OCI-LY7 (cell line): ENCODE results near the gene LRRC53. TPM values are rescaled to one million over a fixed set of nuclear protein-coding genes. Genes with fewer than 3 reads are reported as not detected.

Experiments
- BruUV-seq: library from RNA; stranded (reverse); fragments of 400-500 nt; replicated peaks from 2 replicates; lab custom pipeline; 2021; lab: Mats Ljungman, UMichigan
- CTCF ChIA-PET: fragments of 300-600 bp; sonication (Branson Sonifier 250); formaldehyde crosslinking; loops from one replicate; lab custom pipeline; 2022; ENCODE audit warnings: antibody characterized with exemption; ENCODE audit not compliant: unreplicated experiment; lab: Charles Lee
- POLR2A ChIA-PET: fragments of 300-600 bp; sonication (Branson Sonifier 250); formaldehyde crosslinking; loops from one replicate; lab custom pipeline; 2022; ENCODE audit warnings: antibody characterized with exemption; lab: Charles Lee
- DNase-seq: peaks from one replicate; pipeline ENCODE4 v3.0.0-alpha.2; 2015; ENCODE audit warnings: low spot score
- H2AFZ ChIP-seq: fragments of 200-600 bp; sonication (generic), shearing (Covaris generic); 2 replicates; pipeline ENCODE4 v1.6.1; 2014; ENCODE audit warnings: mild to moderate bottlenecking, antibody characterized with exemption, low read length, moderate library complexity
- H3K27ac ChIP-seq: fragments of 200-600 bp; sonication (generic); 2 replicates; pipeline ENCODE4 v1.5.1; 2014; ENCODE audit warnings: mixed run types, low read depth, mild to moderate bottlenecking, moderate library complexity, low read length, inconsistent platforms; ENCODE audit not compliant: poor library complexity, severe bottlenecking
- H3K36me3 ChIP-seq: fragments of 200-600 bp; sonication (generic); 2 replicates; pipeline ENCODE4 v1.6.1; 2014; ENCODE audit warnings: mild to moderate bottlenecking, antibody characterized with exemption, low read length, moderate library complexity, mixed read lengths; ENCODE audit not compliant: insufficient read depth
- H3K4me1 ChIP-seq: fragments of 200-600 bp; sonication (generic); 2 replicates; pipeline ENCODE4 v1.5.1; 2014; ENCODE audit warnings: mild to moderate bottlenecking, low read length; ENCODE audit not compliant: insufficient read depth, poor library complexity, severe bottlenecking
- H3K4me2 ChIP-seq: fragments of 200-600 bp; sonication (generic); 2 replicates; pipeline ENCODE4 v1.6.1; 2014; ENCODE audit warnings: mild to moderate bottlenecking, low read length
- H3K4me3 ChIP-seq: fragments of 200-600 bp; sonication (generic); 2 replicates; pipeline ENCODE4 v1.5.1; 2014; ENCODE audit warnings: mild to moderate bottlenecking, low read depth, low read length; ENCODE audit not compliant: poor library complexity, severe bottlenecking
- H3K79me2 ChIP-seq: fragments of 200-600 bp; sonication (generic); 2 replicates; pipeline ENCODE4 v1.6.1; 2016; ENCODE audit warnings: low read depth, mild to moderate bottlenecking, low read length, moderate library complexity, mixed read lengths; ENCODE audit not compliant: insufficient read depth
- H3K9me2 ChIP-seq: fragments of 200-600 bp; sonication (generic); 2 replicates; pipeline ENCODE4 v1.6.1; 2016; ENCODE audit warnings: mild to moderate bottlenecking, low read length, mixed read lengths; ENCODE audit not compliant: insufficient read depth
- H3K9me3 ChIP-seq: fragments of 200-600 bp; sonication (generic); 2 replicates; pipeline ENCODE4 v1.6.1; 2014; ENCODE audit warnings: mild to moderate bottlenecking, mixed run types, low read length, mixed read lengths
- H4K20me1 ChIP-seq: fragments of 200-600 bp; sonication (generic); 2 replicates; pipeline ENCODE4 v1.6.1; 2014; ENCODE audit warnings: mild to moderate bottlenecking, antibody characterized with exemption, low read length, moderate library complexity, mixed read lengths; ENCODE audit not compliant: insufficient read depth
- CTCF ChIP-seq: fragments of 200-600 bp; sonication (generic); conservative IDR thresholded peaks from 2 replicates; pipeline ENCODE4 v1.5.1; 2014; ENCODE audit warnings: mild to moderate bottlenecking, antibody characterized with exemption, low read length, moderate library complexity, mixed read lengths
- EZH2phosphoT487 ChIP-seq: fragments of 200-600 bp; sonication (generic); IDR thresholded peaks from 2 replicates; pipeline ENCODE4 v1.6.1; 2018; ENCODE audit warnings: low read depth, borderline replicate concordance, mild to moderate bottlenecking, mixed run types, antibody characterized with exemption, low read length, moderate library complexity, mixed read lengths
- intact Hi-C: fragments of 100-400 bp; cut with micrococcal nuclease; formaldehyde crosslinking; loops from one replicate; pipeline ENCODE4 v1.10.0; 2022; ENCODE audit not compliant: unreplicated experiment
- total RNA-seq, 2 experiments: library from RNA; depleted of rRNA in 1 of 2; stranded (reverse); fragments of >200 nt in 1 of 2; shearing (Covaris generic) in 1 of 2; gene quantifications; 2 replicates each; pipeline ENCODE4 v1.2.3, GENCODE V29; 2014 to 2022

The LRRC53 gene
- total RNA-seq, 2 experiments from 2014 or later, result not detected

- TF ChIP-seq EZH2phosphoT487 (no peak), CTCF (no peak)
- H3K4me2 ChIP-seq, result no peak overlapping the region
- no peaks in the 10 kb centered on the region for H3K9me2 ChIP-seq
- H3K79me2 ChIP-seq, result no peaks in the 10 kb centered on the region
- no peak overlapping the region for H3K4me3 ChIP-seq
- no TSS peak for BruUV-seq
- no peak overlapping the region for H3K27ac ChIP-seq
- no peaks in the 10 kb centered on the region for H3K9me3 ChIP-seq
- no peaks in the 10 kb centered on the region for H4K20me1 ChIP-seq
- H3K4me1 ChIP-seq, result no peaks in the 10 kb centered on the region
- ChIA-PET POLR2A (interaction anchor here (0.7 to 1.3 kb wide), 2 partner anchors 10 to 323 kb away, joined by 3 read pairs; no protein-coding TSS in a partner anchor), CTCF (no interaction called here)
- intact Hi-C loops, result no loop called here
- H2AFZ ChIP-seq, result no peak overlapping the region
- H3K36me3 ChIP-seq, result no peaks in the 10 kb centered on the region
- DNase-seq, result no peak
Measured at GRCh38 chr1:74531796-74532195, 19.4 kb upstream of the LRRC53 start.

DNA sequence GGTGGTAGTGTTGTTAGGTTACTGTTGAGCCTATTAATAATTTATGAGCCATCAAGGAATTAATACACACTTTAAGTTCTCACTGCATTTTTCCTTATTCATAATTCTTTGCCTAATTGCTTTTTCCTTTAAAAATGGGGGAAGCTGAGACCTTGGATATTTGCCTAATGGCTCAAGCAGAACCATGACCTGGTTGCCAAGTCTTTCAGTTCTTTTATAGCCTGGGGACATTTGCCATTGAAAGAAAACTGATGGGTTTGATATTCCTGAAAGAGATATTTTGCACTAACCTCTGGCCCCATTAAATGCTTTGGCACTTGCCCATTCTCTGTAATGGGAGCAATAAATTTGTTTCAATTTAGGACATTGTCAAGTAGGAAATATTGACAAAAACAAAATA is 18.5 kb upstream of the LRRC53 start:
- no peaks in the 10 kb centered on the region for H4K20me1 ChIP-seq
- H3K27ac ChIP-seq, result no peak overlapping the region
- DNase-seq, result no peak
- POLR2A ChIA-PET, result no interaction called here
- H3K4me2 ChIP-seq, result no peak overlapping the region
- H3K9me3 ChIP-seq, result no peaks in the 10 kb centered on the region
- H2AFZ ChIP-seq, result no peak overlapping the region
- CTCF ChIA-PET, result no interaction called here
- no peak for TF ChIP-seq EZH2phosphoT487
- TF ChIP-seq CTCF, result no peak
- no TSS peak for BruUV-seq
- H3K36me3 ChIP-seq, result no peaks in the 10 kb centered on the region
- no peaks in the 10 kb centered on the region for H3K9me2 ChIP-seq
- intact Hi-C loops, result no loop called here
- no peak overlapping the region for H3K4me3 ChIP-seq
- no peaks in the 10 kb centered on the region for H3K4me1 ChIP-seq
- H3K79me2 ChIP-seq, result no peaks in the 10 kb centered on the region

GRCh38 chr1:74528123-74528522 is 15.7 kb upstream of the LRRC53 start:
- CTCF ChIA-PET, result no interaction called here
- no peak overlapping the region for H3K4me2 ChIP-seq
- TF ChIP-seq EZH2phosphoT487, result no peak
- no peaks in the 10 kb centered on the region for H3K36me3 ChIP-seq
- POLR2A ChIA-PET, result no interaction called here
- H3K9me2 ChIP-seq, result no peaks in the 10 kb centered on the region
- no TSS peak for BruUV-seq
- H3K9me3 ChIP-seq, result no peaks in the 10 kb centered on the region
- H3K27ac ChIP-seq, result no peak overlapping the region
- no peaks in the 10 kb centered on the region for H4K20me1 ChIP-seq
- intact Hi-C loops, result no loop called here
- H3K4me3 ChIP-seq, result no peak overlapping the region
- H2AFZ ChIP-seq, result no peak overlapping the region
- no peaks in the 10 kb centered on the region for H3K79me2 ChIP-seq
- no peak for DNase-seq
- no peaks in the 10 kb centered on the region for H3K4me1 ChIP-seq
